ENCODE results near the gene RAB11A.

DNA sequence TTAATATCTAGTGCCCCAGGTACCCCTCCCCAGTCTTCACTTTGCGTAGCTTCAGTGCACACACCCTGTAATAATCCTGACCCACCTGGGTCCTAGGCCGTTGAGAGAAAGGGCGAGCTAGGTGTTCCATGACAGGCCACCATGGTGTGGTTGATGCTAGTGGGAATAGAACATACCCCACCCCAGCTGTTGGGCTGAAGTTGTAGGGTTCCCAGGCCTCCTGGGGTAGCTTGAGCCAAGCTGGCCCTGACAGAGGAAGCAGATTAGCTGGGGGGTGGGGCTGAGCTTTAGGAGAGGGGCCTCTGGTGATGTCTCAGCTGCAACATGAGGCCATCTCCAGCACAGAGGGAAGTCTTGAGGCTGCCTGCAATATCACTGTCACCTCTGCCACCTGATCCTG lies 40.5 kb downstream of the RAB11A start:
- TF ChIP-seq CTCF (IDR thresholded peaks at IDR 0.05): no peak
- TF ChIP-seq POLR2AphosphoS5 (IDR thresholded peaks at IDR 0.05): no peak
